ENCODE results near the gene IKZF2.

- TF ChIP-seq, protein P1, sequence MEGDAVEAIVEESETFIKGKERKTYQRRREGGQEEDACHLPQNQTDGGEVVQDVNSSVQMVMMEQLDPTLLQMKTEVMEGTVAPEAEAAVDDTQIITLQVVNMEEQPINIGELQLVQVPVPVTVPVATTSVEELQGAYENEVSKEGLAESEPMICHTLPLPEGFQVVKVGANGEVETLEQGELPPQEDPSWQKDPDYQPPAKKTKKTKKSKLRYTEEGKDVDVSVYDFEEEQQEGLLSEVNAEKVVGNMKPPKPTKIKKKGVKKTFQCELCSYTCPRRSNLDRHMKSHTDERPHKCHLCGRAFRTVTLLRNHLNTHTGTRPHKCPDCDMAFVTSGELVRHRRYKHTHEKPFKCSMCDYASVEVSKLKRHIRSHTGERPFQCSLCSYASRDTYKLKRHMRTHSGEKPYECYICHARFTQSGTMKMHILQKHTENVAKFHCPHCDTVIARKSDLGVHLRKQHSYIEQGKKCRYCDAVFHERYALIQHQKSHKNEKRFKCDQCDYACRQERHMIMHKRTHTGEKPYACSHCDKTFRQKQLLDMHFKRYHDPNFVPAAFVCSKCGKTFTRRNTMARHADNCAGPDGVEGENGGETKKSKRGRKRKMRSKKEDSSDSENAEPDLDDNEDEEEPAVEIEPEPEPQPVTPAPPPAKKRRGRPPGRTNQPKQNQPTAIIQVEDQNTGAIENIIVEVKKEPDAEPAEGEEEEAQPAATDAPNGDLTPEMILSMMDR (IDR thresholded peaks at IDR 0.05; ENCODE audit: low read depth, low read length) = no peak
- no peak for TF ChIP-seq POLR2A (IDR thresholded peaks at IDR 0.05; ENCODE audit: extremely low read depth, insufficient read length)
- TF ChIP-seq, protein P2, sequence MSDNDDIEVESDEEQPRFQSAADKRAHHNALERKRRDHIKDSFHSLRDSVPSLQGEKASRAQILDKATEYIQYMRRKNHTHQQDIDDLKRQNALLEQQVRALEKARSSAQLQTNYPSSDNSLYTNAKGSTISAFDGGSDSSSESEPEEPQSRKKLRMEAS (IDR thresholded peaks at IDR 0.05; ENCODE audit: low read depth, low read length) = no peak
These were observed 72.7 kb downstream of the IKZF2 start for GRCh38 chr2:213078686-213079085.
